ENCODE results near the gene CADM4.

DNA sequence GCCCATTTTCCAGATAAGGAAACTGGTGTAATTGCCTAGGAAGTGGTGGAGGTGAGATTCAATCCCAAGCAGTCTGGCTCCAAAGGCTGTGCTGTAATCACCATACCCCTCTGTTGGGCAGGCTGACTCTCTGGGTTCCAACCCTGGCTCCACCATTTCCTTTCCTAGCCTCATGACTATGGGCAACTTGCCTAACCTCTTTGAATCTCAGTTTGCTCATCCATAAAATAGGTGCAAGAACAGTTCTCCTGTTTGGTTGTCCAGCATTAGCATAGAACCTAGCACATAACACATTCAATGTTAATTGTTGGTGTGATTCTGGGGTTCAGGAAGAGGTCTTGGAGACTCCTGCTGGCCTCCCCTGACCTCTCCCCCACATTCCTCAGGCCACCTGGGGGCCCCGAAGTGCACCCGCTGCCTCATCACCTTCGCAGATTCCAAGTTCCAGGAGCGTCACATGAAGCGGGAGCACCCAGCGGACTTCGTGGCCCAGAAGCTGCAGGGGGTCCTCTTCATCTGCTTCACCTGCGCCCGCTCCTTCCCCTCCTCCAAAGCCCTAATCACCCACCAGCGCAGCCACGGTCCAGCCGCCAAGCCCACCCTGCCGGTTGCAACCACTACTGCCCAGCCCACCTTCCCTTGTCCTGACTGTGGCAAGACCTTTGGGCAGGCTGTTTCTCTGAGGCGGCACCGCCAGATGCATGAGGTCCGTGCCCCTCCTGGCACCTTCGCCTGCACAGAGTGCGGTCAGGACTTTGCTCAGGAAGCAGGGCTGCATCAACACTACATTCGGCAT lies 41.0 kb downstream of the CADM4 start:
- TF ChIP-seq, protein P1, sequence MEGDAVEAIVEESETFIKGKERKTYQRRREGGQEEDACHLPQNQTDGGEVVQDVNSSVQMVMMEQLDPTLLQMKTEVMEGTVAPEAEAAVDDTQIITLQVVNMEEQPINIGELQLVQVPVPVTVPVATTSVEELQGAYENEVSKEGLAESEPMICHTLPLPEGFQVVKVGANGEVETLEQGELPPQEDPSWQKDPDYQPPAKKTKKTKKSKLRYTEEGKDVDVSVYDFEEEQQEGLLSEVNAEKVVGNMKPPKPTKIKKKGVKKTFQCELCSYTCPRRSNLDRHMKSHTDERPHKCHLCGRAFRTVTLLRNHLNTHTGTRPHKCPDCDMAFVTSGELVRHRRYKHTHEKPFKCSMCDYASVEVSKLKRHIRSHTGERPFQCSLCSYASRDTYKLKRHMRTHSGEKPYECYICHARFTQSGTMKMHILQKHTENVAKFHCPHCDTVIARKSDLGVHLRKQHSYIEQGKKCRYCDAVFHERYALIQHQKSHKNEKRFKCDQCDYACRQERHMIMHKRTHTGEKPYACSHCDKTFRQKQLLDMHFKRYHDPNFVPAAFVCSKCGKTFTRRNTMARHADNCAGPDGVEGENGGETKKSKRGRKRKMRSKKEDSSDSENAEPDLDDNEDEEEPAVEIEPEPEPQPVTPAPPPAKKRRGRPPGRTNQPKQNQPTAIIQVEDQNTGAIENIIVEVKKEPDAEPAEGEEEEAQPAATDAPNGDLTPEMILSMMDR (IDR thresholded peaks at IDR 0.05) = no peak
- TF ChIP-seq POLR2AphosphoS5 (IDR thresholded peaks at IDR 0.05) = no peak
- no peak for TF ChIP-seq POLR2A (IDR thresholded peaks at IDR 0.05)
- no peak for TF ChIP-seq EP300 (IDR thresholded peaks at IDR 0.05)
